PC-9 (cell line): ENCODE data around the gene SMG6. TPM values are rescaled to one million over a fixed set of nuclear protein-coding genes. Genes with fewer than 3 reads are reported as not detected.

Experiments used
- BruUV-seq: library from RNA; stranded (reverse); fragments of 400-500 nt; replicated peaks from 2 replicates; lab custom pipeline; 2021; lab: Mats Ljungman, UMichigan
- CTCF ChIA-PET: fragments of 300-600 bp; sonication (Branson Sonifier 250); formaldehyde crosslinking; loops from one replicate; lab custom pipeline; 2022; ENCODE audit warnings: antibody characterized with exemption; lab: Charles Lee
- POLR2A ChIA-PET: fragments of 300-600 bp; sonication (Branson Sonifier 250); formaldehyde crosslinking; loops from one replicate; lab custom pipeline; 2022; ENCODE audit warnings: antibody characterized with exemption; ENCODE audit not compliant: unreplicated experiment; lab: Charles Lee
- DNase-seq, 2 experiments: peaks; one replicate each; pipeline versions ENCODE4 v3.0.0 to v3.0.0-alpha.2; 2015 to 2022; ENCODE audit warnings: mixed read lengths in 1 of 2
- H2AFZ ChIP-seq: fragments of 200-600 bp; sonication (generic); 2 replicates; pipeline ENCODE4 v1.8.1; 2017; ENCODE audit warnings: antibody characterized with exemption
- H3F3A ChIP-seq: fragments of 200-600 bp; sonication (generic); 2 replicates; pipeline ENCODE4 v1.8.1; 2017; ENCODE audit warnings: antibody characterized with exemption, mild to moderate bottlenecking, low read depth; ENCODE audit not compliant: insufficient read depth
- H3K27ac ChIP-seq: fragments of 200-600 bp; sonication (generic); 2 replicates; pipeline ENCODE4 v1.6.1; 2016; ENCODE audit warnings: mixed run types
- H3K27me3 ChIP-seq: fragments of 200-600 bp; sonication (generic); 2 replicates; pipeline ENCODE4 v1.6.1; 2016; ENCODE audit warnings: low read depth, mixed run types; ENCODE audit not compliant: insufficient read depth
- H3K36me3 ChIP-seq: fragments of 200-600 bp; sonication (generic); 2 replicates; pipeline ENCODE4 v1.6.1; 2016; ENCODE audit warnings: low read depth, mixed run types
- H3K4me1 ChIP-seq: fragments of 200-600 bp; sonication (generic); replicated peaks from 2 replicates; pipeline ENCODE4 v1.6.1; 2016; ENCODE audit warnings: mixed run types; ENCODE audit not compliant: insufficient read depth
- H3K4me2 ChIP-seq: fragments of 200-600 bp; sonication (generic); 2 replicates; pipeline ENCODE4 v1.6.1; 2017; ENCODE audit warnings: mixed run types
- H3K4me3 ChIP-seq: fragments of 200-600 bp; sonication (generic); 2 replicates; pipeline ENCODE4 v1.6.1; 2016; ENCODE audit warnings: mixed run types
- H3K79me2 ChIP-seq: fragments of 200-600 bp; sonication (generic); 2 replicates; pipeline ENCODE4 v1.6.1; 2017; ENCODE audit warnings: low read depth, mixed run types
- H3K9me2 ChIP-seq: fragments of 200-600 bp; sonication (generic); 2 replicates; pipeline ENCODE4 v1.8.1; 2017; ENCODE audit warnings: mild to moderate bottlenecking; ENCODE audit not compliant: insufficient read depth
- H3K9me3 ChIP-seq: fragments of 200-600 bp; sonication (generic); 2 replicates; pipeline ENCODE4 v1.8.1; 2016; ENCODE audit warnings: low read depth; ENCODE audit not compliant: insufficient read depth
- H4K20me1 ChIP-seq: fragments of 200-600 bp; sonication (generic); 2 replicates; pipeline ENCODE4 v1.8.1; 2017; ENCODE audit not compliant: insufficient read depth
- EZH2 ChIP-seq: fragments of 200-600 bp; sonication (generic); IDR thresholded peaks from 2 replicates; pipeline ENCODE4 v1.8.0; 2017; ENCODE audit warnings: antibody characterized with exemption, low read depth
- intact Hi-C: fragments of 100-400 bp; cut with micrococcal nuclease; formaldehyde crosslinking; loops from one replicate; pipeline ENCODE4 v1.10.0; 2022; ENCODE audit not compliant: unreplicated experiment
- total RNA-seq: library from RNA; stranded (reverse); gene quantifications from 2 replicates; pipeline ENCODE4 v1.2.3, GENCODE V29; 2021
- TF ChIP-seq, protein P1 (sequence below): fragments of 200-600 bp; sonication (generic); conservative IDR thresholded peaks from 2 replicates; pipeline ENCODE4 v1.6.1; 2017; ENCODE audit warnings: mixed run types, antibody characterized with exemption, mild to moderate bottlenecking, moderate library complexity

Gene SMG6
- total RNA-seq, 1 experiment from 2014 or later, result 43.1 TPM

DNA sequence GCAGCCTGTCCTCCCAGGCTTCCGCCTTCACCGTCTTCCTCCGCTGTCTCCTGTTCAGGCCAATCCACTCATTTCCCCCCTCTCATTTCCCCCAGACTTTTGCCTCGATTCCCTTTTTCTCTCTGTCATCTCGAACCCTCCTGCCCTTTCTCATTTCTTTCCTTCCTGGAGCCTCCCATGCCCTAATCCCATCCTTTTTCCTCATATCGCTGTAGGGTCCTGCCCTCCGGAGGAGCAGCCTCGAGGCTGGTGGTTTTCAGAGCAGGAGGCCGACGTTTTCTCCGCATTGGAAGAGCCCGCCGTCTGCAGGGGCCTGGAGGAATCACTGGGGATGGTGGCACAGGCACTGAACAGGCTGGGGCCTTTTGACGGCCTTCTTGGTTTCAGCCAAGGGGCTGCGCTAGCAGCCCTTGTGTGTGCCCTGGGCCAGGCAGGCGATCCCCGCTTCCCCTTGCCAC is 261.2 kb downstream of the SMG6 start:
- Histone ChIP-seq H3K4me2 (peak overlapping the region; percentile 98), H3K36me3 (peaks cover 7% of the 10 kb centered on the region; the same call in 1 of the 2 replicates), H3K4me1 (peaks cover 35% of the 10 kb centered on the region), H3K9me2 (no peaks in the 10 kb centered on the region), H3K79me2 (peaks cover 19% of the 10 kb centered on the region), H3K4me3 (peak overlapping the region; percentile 93), H2AFZ (peak overlapping the region; percentile 83), H3F3A (peaks cover 41% of the 10 kb centered on the region), H3K27me3 (no peaks in the 10 kb centered on the region), H3K27ac (peak overlapping the region; percentile 73), H4K20me1 (no peaks in the 10 kb centered on the region), H3K9me3 (no peaks in the 10 kb centered on the region)
- ChIA-PET POLR2A (no interaction called here), CTCF (no interaction called here)
- DNase-seq, result no peak
- TF ChIP-seq, protein P1, sequence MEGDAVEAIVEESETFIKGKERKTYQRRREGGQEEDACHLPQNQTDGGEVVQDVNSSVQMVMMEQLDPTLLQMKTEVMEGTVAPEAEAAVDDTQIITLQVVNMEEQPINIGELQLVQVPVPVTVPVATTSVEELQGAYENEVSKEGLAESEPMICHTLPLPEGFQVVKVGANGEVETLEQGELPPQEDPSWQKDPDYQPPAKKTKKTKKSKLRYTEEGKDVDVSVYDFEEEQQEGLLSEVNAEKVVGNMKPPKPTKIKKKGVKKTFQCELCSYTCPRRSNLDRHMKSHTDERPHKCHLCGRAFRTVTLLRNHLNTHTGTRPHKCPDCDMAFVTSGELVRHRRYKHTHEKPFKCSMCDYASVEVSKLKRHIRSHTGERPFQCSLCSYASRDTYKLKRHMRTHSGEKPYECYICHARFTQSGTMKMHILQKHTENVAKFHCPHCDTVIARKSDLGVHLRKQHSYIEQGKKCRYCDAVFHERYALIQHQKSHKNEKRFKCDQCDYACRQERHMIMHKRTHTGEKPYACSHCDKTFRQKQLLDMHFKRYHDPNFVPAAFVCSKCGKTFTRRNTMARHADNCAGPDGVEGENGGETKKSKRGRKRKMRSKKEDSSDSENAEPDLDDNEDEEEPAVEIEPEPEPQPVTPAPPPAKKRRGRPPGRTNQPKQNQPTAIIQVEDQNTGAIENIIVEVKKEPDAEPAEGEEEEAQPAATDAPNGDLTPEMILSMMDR, result no peak
- TF ChIP-seq EZH2, result no peak
- intact Hi-C loops, result loop anchor here (2.0 to 5.0 kb wide), 4 partner anchors 325 to 470 kb away; partner anchors contain the start of gene RILP
- BruUV-seq, result no TSS peak

DNA sequence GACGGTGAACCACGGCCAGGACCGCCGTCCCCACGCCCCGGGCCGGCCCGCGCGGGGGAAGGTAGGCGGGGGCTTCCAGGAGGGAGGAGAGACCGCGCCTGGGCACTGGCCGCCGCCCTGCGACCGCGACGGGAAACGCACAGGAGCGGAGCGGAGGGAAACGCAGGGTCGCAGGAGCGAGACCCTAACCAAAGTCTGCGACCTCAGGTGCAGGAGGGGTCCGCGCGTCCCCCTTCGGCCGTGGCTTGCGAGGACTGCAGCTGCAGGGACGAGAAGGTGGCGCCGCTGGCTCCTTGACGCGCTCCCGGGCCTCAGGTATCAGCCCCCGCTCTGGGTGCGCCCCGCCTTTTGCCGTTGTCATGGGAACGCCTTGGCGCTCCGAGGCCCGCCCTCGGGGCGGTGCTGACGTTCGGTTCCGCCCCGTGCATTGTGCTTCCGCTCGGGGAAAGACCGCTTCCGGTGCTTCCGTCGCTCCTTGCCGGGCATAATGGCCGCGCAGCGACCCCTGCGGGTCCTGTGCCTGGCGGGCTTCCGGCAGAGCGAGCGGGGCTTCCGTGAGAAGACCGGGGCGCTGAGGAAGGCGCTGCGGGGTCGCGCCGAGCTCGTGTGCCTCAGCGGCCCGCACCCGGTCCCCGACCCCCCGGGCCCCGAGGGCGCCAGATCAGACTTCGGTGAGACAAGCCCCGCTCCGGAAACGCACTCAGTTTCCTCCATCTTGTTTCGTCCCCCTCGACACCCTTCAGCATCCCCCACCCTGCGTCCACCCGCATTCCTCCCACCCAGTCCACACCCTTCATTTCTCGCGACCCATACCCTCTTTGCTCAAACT is 261.8 kb downstream of the SMG6 start, which contains the start of gene OVCA2:
Gene OVCA2 (plus strand): TSS at position 462 of the 829 bp plus-strand sequence. CDS start 26 bp downstream, at position 488.
- CTCF ChIA-PET, result interaction anchor here (0.9 kb wide), 1 partner anchor 133 kb away, joined by 3 read pairs; no protein-coding TSS in a partner anchor
- Histone ChIP-seq H3K27me3 (no peaks in the 10 kb centered on the region), H3K36me3 (peaks cover 7% of the 10 kb centered on the region; the same call in 1 of the 2 replicates), H3K4me3 (peak within 1 kb of the TSS; percentile 93), H3K9me3 (no peaks in the 10 kb centered on the region), H3K79me2 (peaks cover 19% of the 10 kb centered on the region), H3F3A (peaks cover 44% of the 10 kb centered on the region), H3K4me1 (peaks cover 35% of the 10 kb centered on the region), H3K9me2 (no peaks in the 10 kb centered on the region), H2AFZ (peak within 1 kb of the TSS; percentile 83), H4K20me1 (no peaks in the 10 kb centered on the region), H3K27ac (peak within 1 kb of the TSS; percentile 73), H3K4me2 (peak within 1 kb of the TSS; percentile 98)
- POLR2A ChIA-PET, result no interaction called here
- intact Hi-C loops, result loop anchor here (2.0 to 5.0 kb wide), 4 partner anchors 324 to 469 kb away; partner anchors contain the start of gene RILP
- no TSS peak for BruUV-seq
- TF ChIP-seq EZH2, result no peak
- TF ChIP-seq, protein P1, result peak; percentile 49
- DNase-seq, result peak; percentile 82 to 98

DNA sequence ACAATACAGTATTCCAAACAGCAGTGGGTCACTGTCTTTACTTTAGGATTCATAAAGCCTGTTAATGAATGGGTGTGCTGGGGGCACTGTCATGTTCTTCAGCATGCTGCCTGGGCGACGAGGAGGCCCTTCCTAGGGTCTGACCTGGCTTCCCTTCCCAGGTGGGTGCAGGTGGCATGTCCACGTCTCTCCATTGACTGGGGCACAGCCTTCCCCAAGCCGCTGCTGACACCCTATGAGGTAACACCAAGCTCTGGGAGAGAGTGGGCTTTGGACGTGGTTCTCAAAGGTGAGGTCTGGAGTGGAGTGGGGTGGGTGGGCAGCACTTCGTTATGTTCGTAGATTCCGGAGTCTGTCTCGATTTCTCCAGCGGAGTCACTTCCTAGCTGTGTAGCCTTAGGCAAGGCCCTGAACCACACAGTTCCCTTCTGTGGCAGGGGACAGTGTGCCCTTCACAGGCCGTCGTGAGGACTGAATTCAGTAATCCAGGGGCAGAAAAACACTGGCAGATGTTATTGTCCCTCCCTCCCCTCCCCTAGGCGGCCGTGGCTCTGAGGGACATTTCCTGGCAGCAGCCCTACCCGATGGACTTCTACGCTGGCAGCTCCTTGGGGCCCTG is 262.5 kb downstream of the SMG6 start:
- intact Hi-C loops, result loop anchor here (5.0 kb wide), 3 partner anchors 324 to 469 kb away; no protein-coding TSS in a partner anchor
- H2AFZ ChIP-seq, result peak overlapping the region; percentile 83; the same call in 1 of the 2 replicates

More for the DNA sequence above, 262.5 kb downstream of the SMG6 start:
- Histone ChIP-seq H3K4me1 (peaks cover 35% of the 10 kb centered on the region), H3K9me3 (no peaks in the 10 kb centered on the region), H3K79me2 (peaks cover 19% of the 10 kb centered on the region), H3K27me3 (no peaks in the 10 kb centered on the region), H3K36me3 (peaks cover 7% of the 10 kb centered on the region; the same call in 1 of the 2 replicates), H3K4me3 (peak overlapping the region; percentile 93), H3K9me2 (no peaks in the 10 kb centered on the region), H4K20me1 (no peaks in the 10 kb centered on the region), H3K4me2 (peak overlapping the region; percentile 98), H3F3A (peaks cover 44% of the 10 kb centered on the region), H3K27ac (no peak overlapping the region)
- ChIA-PET POLR2A (no interaction called here), CTCF (interaction anchor here (0.9 kb wide), 1 partner anchor 132 kb away, joined by 3 read pairs; no protein-coding TSS in a partner anchor)
- TF ChIP-seq, protein P1, result no peak
- no peak for TF ChIP-seq EZH2
- TSS peak; percentile 29 for BruUV-seq
- DNase-seq, result no peak
